Panc1 (cell line): ENCODE results near the gene HSPA1L. TPM values are rescaled to one million over a fixed set of nuclear protein-coding genes. Genes with fewer than 3 reads are reported as not detected.

Source experiments
- ATAC-seq: fragments of 200-7000 bp; cut with Tn5 transposase; 2 replicates; pipeline ENCODE4 v1.9.1; 2020; ENCODE audit warnings: mild to moderate bottlenecking, moderate library complexity
- BruUV-seq: library from RNA; stranded (reverse); fragments of 400-500 nt; replicated peaks from 2 replicates; lab custom pipeline; 2021; lab: Mats Ljungman, UMichigan
- CTCF ChIA-PET: fragments of 300-600 bp; sonication (Branson Sonifier 250); formaldehyde crosslinking; loops from one replicate; lab custom pipeline; 2022; ENCODE audit warnings: antibody characterized with exemption; lab: Charles Lee
- POLR2A ChIA-PET: fragments of 300-600 bp; sonication (Branson Sonifier 250); formaldehyde crosslinking; loops from one replicate; lab custom pipeline; 2022; ENCODE audit warnings: antibody characterized with exemption; lab: Charles Lee
- DNase-seq: peaks from one replicate; pipeline ENCODE4 v3.0.0-alpha.2; 2010; ENCODE audit warnings: low read depth, low spot score
- H3K27ac ChIP-seq: 2 replicates; pipeline ENCODE4 v1.5.1; 2011; ENCODE audit warnings: mild to moderate bottlenecking, low read length, inconsistent platforms
- H3K27me3 ChIP-seq: fragments of 200-500 bp; sonication (Bioruptor generic); 2 replicates; pipeline ENCODE4 v1.6.0; 2014; ENCODE audit warnings: low read length, inconsistent platforms; ENCODE audit not compliant: control insufficient read depth, insufficient read depth
- H3K36me3 ChIP-seq: fragments of 200-500 bp; sonication (Bioruptor generic); 2 replicates; pipeline ENCODE4 v1.5.1; 2014; ENCODE audit warnings: inconsistent platforms, mild to moderate bottlenecking, low read length, moderate library complexity; ENCODE audit not compliant: control insufficient read depth, insufficient read depth
- H3K4me1 ChIP-seq: 2 replicates; pipeline ENCODE4 v1.5.1; 2011; ENCODE audit warnings: inconsistent platforms, mild to moderate bottlenecking, low read length, moderate library complexity; ENCODE audit not compliant: control insufficient read depth, insufficient read depth
- H3K4me3 ChIP-seq, 2 experiments: 2 replicates each; pipeline ENCODE4 v1.5.1; 2011 to 2012; ENCODE audit warnings: low read depth in 2 of 2, low read length in 2 of 2, mild to moderate bottlenecking in 2 of 2, inconsistent platforms in 1 of 2, moderate library complexity in 1 of 2
- H3K9me3 ChIP-seq: fragments of 200-500 bp; sonication (Bioruptor generic); 2 replicates; pipeline ENCODE4 v1.5.1; 2014; ENCODE audit warnings: low read depth, mild to moderate bottlenecking, inconsistent platforms, low read length, moderate library complexity; ENCODE audit not compliant: control insufficient read depth, insufficient read depth
- CTCF ChIP-seq: fragments of 450-650 bp; IDR thresholded peaks from 2 replicates; pipeline ENCODE4 v1.5.1; 2017; ENCODE audit warnings: mild to moderate bottlenecking
- POLR2AphosphoS5 ChIP-seq: IDR thresholded peaks from 2 replicates; pipeline ENCODE4 v1.6.1; 2012; ENCODE audit warnings: mild to moderate bottlenecking, low read depth, low read length, moderate library complexity
- SIN3A ChIP-seq: IDR thresholded peaks from 2 replicates; pipeline ENCODE4 v1.6.1; 2012; ENCODE audit warnings: low read depth, mild to moderate bottlenecking, low read length, moderate library complexity, borderline replicate concordance; ENCODE audit not compliant: insufficient read depth
- TCF7L2 ChIP-seq: IDR thresholded peaks from 2 replicates; pipeline ENCODE4 v1.6.1; 2011; ENCODE audit warnings: mild to moderate bottlenecking, low read depth, low read length, inconsistent platforms
- in situ Hi-C: cut with HindIII; loops from 2 replicates; pipeline ENCODE4 v1.10.0; 2016; ENCODE audit warnings: low sequenced_read_pairs, low pct_unique_long_range_greater_than_20kb
- intact Hi-C: fragments of 100-400 bp; cut with micrococcal nuclease; formaldehyde crosslinking; loops from one replicate; pipeline ENCODE4 v1.10.0; 2022; ENCODE audit not compliant: unreplicated experiment
- total RNA-seq: library from RNA; stranded (reverse); gene quantifications from one replicate; pipeline ENCODE4 v1.2.1, GENCODE V29; 2021; ENCODE audit not compliant: unreplicated experiment
- TF ChIP-seq, protein P1 (sequence below), 2 experiments: IDR thresholded peaks; 2 replicates each; pipeline ENCODE4 v1.6.1; 2011 to 2012; ENCODE audit warnings: low read depth in 2 of 2, control low read depth in 1 of 2, low read length in 1 of 2, mild to moderate bottlenecking in 1 of 2, moderate library complexity in 1 of 2; ENCODE audit not compliant: insufficient read depth in 1 of 2

HSPA1L gene
- total RNA-seq, 1 experiment from 2014 or later = 2.8 TPM

DNA sequence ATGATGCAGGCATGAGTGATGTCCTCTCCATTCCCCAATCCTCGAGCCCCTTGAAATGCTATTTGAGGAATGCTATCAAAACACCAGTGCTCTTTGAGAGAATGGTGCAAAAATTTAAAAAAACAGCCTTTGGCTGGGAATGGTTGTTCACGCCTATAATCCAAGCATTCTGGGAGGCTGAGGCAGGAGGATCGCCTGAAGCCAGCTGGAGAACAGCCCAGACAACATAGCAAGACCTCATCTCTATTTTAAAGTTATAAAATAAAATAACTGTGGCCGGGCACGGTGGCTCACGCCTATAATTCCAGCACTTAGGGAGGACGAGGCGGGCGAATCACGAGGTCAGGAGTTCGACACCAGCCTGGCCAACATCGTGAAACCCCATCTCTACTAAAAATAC, 15.3 kb downstream of the HSPA1L start:
- Histone ChIP-seq H3K4me1 (peaks cover 5% of the 10 kb centered on the region; the same call in 1 of the 2 replicates), H3K9me3 (no peaks in the 10 kb centered on the region), H3K36me3 (no peaks in the 10 kb centered on the region; the same call in 1 of the 2 replicates), H3K27ac (no peak overlapping the region), H3K27me3 (no peaks in the 10 kb centered on the region), H3K4me3 (no peak overlapping the region)
- no peak for TF ChIP-seq TCF7L2
- TF ChIP-seq, protein P1, sequence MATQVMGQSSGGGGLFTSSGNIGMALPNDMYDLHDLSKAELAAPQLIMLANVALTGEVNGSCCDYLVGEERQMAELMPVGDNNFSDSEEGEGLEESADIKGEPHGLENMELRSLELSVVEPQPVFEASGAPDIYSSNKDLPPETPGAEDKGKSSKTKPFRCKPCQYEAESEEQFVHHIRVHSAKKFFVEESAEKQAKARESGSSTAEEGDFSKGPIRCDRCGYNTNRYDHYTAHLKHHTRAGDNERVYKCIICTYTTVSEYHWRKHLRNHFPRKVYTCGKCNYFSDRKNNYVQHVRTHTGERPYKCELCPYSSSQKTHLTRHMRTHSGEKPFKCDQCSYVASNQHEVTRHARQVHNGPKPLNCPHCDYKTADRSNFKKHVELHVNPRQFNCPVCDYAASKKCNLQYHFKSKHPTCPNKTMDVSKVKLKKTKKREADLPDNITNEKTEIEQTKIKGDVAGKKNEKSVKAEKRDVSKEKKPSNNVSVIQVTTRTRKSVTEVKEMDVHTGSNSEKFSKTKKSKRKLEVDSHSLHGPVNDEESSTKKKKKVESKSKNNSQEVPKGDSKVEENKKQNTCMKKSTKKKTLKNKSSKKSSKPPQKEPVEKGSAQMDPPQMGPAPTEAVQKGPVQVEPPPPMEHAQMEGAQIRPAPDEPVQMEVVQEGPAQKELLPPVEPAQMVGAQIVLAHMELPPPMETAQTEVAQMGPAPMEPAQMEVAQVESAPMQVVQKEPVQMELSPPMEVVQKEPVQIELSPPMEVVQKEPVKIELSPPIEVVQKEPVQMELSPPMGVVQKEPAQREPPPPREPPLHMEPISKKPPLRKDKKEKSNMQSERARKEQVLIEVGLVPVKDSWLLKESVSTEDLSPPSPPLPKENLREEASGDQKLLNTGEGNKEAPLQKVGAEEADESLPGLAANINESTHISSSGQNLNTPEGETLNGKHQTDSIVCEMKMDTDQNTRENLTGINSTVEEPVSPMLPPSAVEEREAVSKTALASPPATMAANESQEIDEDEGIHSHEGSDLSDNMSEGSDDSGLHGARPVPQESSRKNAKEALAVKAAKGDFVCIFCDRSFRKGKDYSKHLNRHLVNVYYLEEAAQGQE (IDR thresholded peaks at IDR 0.05; ENCODE audit: insufficient read depth in 1 of 2, low read depth in 2 of 2, low read length in 1 of 2) = no peak
- TF ChIP-seq SIN3A = no peak
- no peak for TF ChIP-seq POLR2AphosphoS5
- no peak for TF ChIP-seq CTCF
- intact Hi-C loops = no loop called here
- DNase-seq = no peak
- no peak for ATAC-seq
- POLR2A ChIA-PET = no interaction called here
- in situ Hi-C loops = no loop called here
- BruUV-seq = no TSS peak
- CTCF ChIA-PET = no interaction called here

- no peak for DNase-seq
- Histone ChIP-seq H3K4me1 (peaks cover 10% of the 10 kb centered on the region), H3K36me3 (no peaks in the 10 kb centered on the region; the same call in 1 of the 2 replicates), H3K4me3 (no peak overlapping the region), H3K27me3 (no peaks in the 10 kb centered on the region), H3K27ac (no peak overlapping the region; the same call in 1 of the 2 replicates), H3K9me3 (no peaks in the 10 kb centered on the region)
- no TSS peak for BruUV-seq
- TF ChIP-seq, protein P1 (IDR thresholded peaks at IDR 0.05; ENCODE audit: insufficient read depth in 1 of 2, low read depth in 2 of 2, low read length in 1 of 2) = no peak
- TF ChIP-seq SIN3A (no peak), CTCF (no peak), POLR2AphosphoS5 (no peak), TCF7L2 (no peak; the same call in 1 of the 2 replicates)
- ChIA-PET POLR2A (interaction anchor here (0.6 kb wide), 1 partner anchor 33 kb away, joined by 3 read pairs; no protein-coding TSS in a partner anchor), CTCF (interaction anchor here (1.1 kb wide), 1 partner anchor 8 kb away, joined by 3 read pairs; no protein-coding TSS in a partner anchor)
- intact Hi-C loops = no loop called here
- in situ Hi-C loops = no loop called here
- no peak for ATAC-seq
These were observed 17.5 kb downstream of the HSPA1L start for GRCh38 chr6:31797588-31797987.
